PFSK-1 (cell line): Measurements from ENCODE around the gene OLAH.

Source experiments
- FOXP2 ChIP-seq: optimal IDR thresholded peaks from 2 replicates; pipeline ENCODE3; 2011; ENCODE audit warnings: borderline replicate concordance, control low read depth, inconsistent platforms; ENCODE audit not compliant: insufficient read depth; ENCODE audit errors: extremely low read length, extremely low read depth
- POLR2AphosphoS5 ChIP-seq: IDR thresholded peaks from 2 replicates; pipeline ENCODE4 v1.6.1; 2012; ENCODE audit warnings: low read depth, mild to moderate bottlenecking, control low read depth, low read length, moderate library complexity
- SIN3A ChIP-seq: IDR thresholded peaks from 2 replicates; pipeline ENCODE4 v1.6.1; 2012; ENCODE audit warnings: mild to moderate bottlenecking, low read length, moderate library complexity, borderline replicate concordance; ENCODE audit not compliant: insufficient read depth
- TAF1 ChIP-seq: IDR thresholded peaks from 2 replicates; pipeline ENCODE4 v1.6.1; 2012; ENCODE audit warnings: low read length, control low read depth, borderline replicate concordance; ENCODE audit not compliant: insufficient read depth
- TF ChIP-seq, protein P1 (sequence below), 2 experiments: IDR thresholded peaks; 2 replicates each; pipeline versions ENCODE4 v1.6.1 to v1.8.0; 2011 to 2012; ENCODE audit warnings: low read depth in 2 of 2, low read length in 2 of 2, control low read depth in 1 of 2, inconsistent platforms in 1 of 2, mild to moderate bottlenecking in 1 of 2, moderate library complexity in 1 of 2; ENCODE audit not compliant: insufficient read depth in 1 of 2

OLAH gene

GRCh38 chr10:15075421-15075820 lies 31.7 kb downstream of the OLAH start:
- TF ChIP-seq, protein P1, sequence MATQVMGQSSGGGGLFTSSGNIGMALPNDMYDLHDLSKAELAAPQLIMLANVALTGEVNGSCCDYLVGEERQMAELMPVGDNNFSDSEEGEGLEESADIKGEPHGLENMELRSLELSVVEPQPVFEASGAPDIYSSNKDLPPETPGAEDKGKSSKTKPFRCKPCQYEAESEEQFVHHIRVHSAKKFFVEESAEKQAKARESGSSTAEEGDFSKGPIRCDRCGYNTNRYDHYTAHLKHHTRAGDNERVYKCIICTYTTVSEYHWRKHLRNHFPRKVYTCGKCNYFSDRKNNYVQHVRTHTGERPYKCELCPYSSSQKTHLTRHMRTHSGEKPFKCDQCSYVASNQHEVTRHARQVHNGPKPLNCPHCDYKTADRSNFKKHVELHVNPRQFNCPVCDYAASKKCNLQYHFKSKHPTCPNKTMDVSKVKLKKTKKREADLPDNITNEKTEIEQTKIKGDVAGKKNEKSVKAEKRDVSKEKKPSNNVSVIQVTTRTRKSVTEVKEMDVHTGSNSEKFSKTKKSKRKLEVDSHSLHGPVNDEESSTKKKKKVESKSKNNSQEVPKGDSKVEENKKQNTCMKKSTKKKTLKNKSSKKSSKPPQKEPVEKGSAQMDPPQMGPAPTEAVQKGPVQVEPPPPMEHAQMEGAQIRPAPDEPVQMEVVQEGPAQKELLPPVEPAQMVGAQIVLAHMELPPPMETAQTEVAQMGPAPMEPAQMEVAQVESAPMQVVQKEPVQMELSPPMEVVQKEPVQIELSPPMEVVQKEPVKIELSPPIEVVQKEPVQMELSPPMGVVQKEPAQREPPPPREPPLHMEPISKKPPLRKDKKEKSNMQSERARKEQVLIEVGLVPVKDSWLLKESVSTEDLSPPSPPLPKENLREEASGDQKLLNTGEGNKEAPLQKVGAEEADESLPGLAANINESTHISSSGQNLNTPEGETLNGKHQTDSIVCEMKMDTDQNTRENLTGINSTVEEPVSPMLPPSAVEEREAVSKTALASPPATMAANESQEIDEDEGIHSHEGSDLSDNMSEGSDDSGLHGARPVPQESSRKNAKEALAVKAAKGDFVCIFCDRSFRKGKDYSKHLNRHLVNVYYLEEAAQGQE (IDR thresholded peaks at IDR 0.05; ENCODE audit: insufficient read depth in 1 of 2, low read depth in 2 of 2, low read length in 2 of 2): no peak
- TF ChIP-seq SIN3A (no peak), FOXP2 (no peak), POLR2AphosphoS5 (no peak), TAF1 (no peak)

DNA sequence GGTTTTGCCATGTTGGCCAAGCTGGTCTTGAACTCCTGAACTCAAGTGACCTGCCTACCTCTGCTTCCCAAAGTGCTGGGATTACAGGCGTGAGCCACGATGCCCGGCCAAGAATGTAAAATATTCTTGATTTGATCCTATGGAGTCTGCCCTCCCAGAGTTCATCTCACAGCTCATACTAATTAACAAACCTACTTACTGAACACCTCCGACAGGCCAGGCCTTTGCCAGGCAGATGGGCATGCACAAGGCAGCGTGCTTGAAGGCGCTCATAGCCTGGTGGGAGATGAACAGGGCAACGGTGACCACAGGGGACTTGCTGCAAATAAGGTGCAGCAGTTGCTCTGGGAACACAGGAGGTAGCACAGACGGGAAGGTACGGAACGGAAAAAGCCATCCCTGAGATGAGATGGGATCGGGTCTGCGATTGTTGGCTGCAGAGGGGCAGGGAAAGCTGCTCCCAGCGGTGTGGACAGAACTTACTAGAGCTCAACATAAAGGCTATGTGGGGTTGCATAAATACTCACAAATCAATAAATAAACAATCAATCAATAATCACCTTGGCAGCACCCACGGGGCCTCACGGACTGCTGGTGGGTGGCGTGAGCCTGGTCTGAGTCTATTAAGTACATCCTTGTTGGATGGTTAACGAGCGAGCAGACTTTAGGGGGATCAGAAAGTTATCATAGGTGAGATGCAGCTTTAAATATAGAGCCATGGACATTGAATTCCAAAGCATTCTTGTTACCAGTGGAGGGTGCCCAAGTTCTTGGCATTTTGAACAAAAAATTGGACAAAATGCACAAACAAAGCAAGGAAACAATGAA lies 40.1 kb downstream of the OLAH start:
- TF ChIP-seq POLR2AphosphoS5 (no peak), FOXP2 (no peak), SIN3A (no peak), TAF1 (no peak)
- TF ChIP-seq, protein P1 (IDR thresholded peaks at IDR 0.05; ENCODE audit: insufficient read depth in 1 of 2, low read depth in 2 of 2, low read length in 2 of 2): no peak

DNA sequence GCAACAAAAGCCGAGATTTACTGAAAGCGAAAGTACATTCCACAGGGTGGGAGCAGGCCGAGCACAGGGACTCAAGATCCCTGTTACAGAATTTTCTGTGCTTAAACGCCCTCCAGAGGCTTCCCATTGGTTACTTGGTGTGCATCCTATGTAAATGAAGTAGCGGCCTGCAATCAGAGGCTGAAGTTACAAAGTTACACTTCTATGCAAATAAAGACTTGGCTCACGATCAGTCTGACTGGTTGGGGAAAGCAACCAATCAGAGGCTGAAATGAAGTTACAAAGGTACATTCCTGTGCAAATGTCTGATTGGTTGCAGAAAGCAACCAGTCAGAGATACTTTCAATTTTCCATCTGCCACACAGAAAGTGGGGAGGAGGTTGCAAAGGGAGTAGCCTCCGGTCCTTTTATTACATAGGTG lies 40.8 kb downstream of the OLAH start:
- TF ChIP-seq TAF1 (no peak), SIN3A (no peak), POLR2AphosphoS5 (peak; percentile 22; the same call in 1 of the 2 replicates)

DNA sequence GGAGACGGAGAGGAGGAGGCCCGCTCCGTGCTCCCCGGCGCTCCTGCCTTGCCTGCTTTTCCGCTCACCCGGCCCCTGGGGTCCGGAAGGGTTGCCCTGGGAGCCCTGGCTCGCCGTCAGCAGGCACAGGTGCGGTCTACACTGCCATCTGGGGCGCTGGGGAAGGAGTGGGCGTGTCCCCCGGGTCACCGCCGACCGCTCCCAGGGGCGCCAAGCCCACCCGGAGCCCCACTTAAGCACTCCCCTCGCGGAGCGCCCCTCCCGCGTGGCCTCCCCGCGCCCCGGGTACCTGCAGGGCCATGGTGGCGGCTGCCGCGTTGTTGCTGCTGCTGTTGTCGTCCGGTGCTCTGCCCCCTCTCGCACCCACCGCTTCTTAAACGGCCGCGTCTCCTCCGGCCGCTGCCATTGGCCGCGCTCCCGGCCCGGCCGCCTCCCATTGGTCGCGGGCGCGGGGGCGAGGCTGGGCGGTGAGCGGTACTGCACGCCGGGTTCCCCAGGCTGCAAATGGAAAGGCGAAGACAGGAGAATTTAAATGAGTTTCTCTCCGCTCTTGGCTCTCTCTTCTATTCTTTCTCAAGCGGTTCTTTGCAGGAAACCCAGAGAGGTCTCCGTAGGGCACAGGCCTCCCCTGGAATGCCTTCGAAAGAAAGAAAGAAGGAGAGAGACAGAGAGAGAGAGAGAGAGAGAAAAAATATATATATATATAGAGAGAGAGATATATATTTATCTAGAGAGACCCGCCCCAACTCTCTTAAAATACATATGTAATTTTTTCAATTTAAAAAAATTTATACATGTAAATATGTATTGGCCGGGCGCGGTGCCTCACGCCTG lies 44.9 kb downstream of the OLAH start, which contains the start of gene ACBD7:
Gene ACBD7, minus strand, starts transcription at position 349 of the 834 bp plus-strand sequence. Its CDS starts 48 bp downstream, at position 301.
- TF ChIP-seq, protein P1 (IDR thresholded peaks at IDR 0.05; ENCODE audit: insufficient read depth in 1 of 2, low read depth in 2 of 2, low read length in 2 of 2): no peak
- TF ChIP-seq POLR2AphosphoS5 (no peak), FOXP2 (no peak), TAF1 (no peak), SIN3A (peak; percentile 57; the same call in 1 of the 2 replicates)

GRCh38 chr10:15091418-15091817 lies 47.7 kb downstream of the OLAH start:
- TF ChIP-seq FOXP2: no peak
- no peak for TF ChIP-seq POLR2AphosphoS5
- TF ChIP-seq, protein P1 (IDR thresholded peaks at IDR 0.05; ENCODE audit: insufficient read depth in 1 of 2, low read depth in 2 of 2, low read length in 2 of 2): no peak
- no peak for TF ChIP-seq SIN3A
- TF ChIP-seq TAF1: no peak
